GM18505 (cell line): ENCODE results near the gene SGMS1.
"Not testable (repeated sequence)": the region's sequence is repeated elsewhere in the genome, so short reads cannot be mapped to it uniquely, and the experiment has no call there.

ENCODE experiments used
- ATAC-seq: cut with Tn5 transposase; IDR thresholded peaks from one replicate; pipeline ENCODE4 v1.9.1; 2021; ENCODE audit not compliant: unreplicated experiment
- POLR2A ChIP-seq: IDR thresholded peaks from 4 replicates; pipeline ENCODE4 v1.6.1; 2011; ENCODE audit warnings: borderline replicate concordance; ENCODE audit not compliant: insufficient read depth, insufficient read length; ENCODE audit errors: extremely low read depth

The SGMS1 gene

DNA sequence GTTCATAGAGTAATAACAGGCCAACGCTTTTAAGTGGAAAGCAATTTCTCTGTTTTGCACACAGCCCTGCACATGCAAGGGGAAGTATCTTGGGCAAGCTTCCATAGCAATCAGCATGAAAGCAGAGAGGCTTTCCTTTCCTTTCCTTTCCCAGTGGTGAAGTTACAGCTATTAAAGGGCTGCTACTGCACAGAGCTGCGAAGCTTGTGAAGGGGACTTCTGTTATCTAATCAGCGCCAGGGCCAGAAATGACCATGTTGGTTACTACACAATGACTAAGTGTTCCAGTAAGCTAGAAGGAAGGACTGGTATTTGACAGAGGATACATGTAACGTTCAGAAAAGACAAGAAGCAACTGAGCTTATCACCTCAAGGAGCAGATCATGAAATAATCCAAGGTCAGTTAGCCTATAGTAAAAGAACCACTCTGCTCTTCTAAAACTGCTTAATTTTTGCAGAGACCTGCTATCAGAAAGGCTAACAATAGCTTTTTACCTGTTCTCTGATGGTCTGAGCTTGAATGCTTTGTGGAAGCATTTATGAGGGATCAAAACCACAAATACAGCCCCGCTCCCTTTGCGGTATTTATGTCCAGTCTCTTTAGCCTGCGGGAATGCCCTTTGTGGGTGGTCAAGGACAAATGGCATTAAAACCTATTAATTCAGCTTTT, 45.9 kb downstream of the SGMS1 start:
- TF ChIP-seq POLR2A: no peak
- ATAC-seq: no peak

DNA sequence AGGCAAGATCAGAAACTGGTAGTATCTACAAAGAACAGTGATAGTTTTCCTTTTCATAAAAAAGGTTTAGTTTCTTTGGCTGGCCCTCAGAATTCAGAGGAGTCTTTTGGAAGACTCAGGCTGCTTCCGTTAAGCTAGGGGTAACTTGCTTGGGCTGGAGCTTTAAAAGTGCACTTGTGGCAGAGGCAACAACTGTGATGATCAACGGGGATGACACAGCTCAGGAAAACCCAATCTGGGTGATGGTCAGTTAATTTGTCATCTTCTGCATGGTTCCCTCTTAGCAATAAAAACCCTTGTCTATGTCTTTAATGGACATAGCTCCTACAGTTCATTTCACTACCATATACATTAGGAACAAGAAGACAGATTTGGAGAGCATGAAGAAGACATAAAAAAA, 46.7 kb downstream of the SGMS1 start:
- no peak for ATAC-seq

DNA sequence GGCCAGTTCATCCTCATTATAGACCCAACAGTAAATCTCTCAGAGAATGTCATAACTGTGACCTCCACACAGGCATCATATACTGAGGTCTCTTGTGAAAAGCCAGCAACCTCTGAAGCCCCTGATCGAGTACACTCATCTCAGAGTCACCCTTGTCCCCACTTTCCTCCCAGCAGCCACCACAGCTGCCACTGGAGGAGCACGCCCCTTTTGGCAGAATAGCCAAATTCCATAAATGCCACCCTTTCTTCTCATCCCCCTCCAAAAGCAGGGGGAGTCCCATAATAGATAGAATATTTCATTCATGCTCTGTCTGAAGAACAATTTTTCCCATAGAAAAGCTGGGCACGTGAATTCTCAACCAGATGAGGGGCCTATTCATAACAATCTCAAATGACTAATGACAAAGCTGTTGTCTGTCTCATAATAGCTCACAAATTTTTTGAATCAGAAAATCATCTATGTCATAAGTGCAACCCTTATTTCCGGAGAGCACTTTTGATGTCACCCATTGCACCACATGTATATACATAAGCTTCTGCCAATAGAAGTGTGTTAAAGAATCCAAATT, 47.4 kb downstream of the SGMS1 start:
- TF ChIP-seq POLR2A: no peak
- ATAC-seq: no peak

More for the DNA sequence above, 46.7 kb downstream of the SGMS1 start:
- no peak for TF ChIP-seq POLR2A

DNA sequence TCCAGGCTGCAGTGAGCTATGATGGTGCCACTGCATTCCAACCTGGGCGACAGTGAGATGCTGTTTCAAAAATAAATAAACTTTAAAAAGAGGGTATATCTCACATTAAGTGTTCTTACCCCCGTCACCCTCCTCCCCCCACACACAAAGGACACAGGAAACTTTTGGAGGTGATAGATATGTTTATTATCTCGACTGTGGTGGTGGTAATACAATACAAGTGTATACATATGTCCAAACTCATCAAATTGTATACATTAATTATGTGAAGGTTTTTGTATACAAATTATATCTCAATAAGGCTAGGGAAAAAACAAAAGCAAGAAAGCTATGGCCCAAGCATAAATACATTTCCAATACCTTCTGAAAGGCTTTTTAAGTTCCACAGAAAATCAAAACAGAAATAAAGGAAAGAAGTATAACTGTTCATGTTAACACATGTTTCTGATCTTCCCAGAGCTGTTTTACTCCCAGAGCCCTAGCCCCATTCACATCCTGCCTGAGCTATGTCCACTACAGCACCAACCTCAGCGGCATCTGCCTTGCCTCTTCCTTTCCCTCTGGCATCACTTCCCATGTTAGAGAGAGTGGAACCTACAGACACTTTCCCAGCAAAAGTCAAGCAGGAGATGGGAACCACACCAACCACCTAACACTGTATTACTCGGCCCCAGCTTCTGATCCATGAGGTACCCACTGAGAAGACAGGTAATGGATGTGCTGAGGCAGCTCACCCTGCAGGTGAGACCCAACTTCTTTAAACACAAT, 48.1 kb downstream of the SGMS1 start:
- no peak for ATAC-seq

DNA sequence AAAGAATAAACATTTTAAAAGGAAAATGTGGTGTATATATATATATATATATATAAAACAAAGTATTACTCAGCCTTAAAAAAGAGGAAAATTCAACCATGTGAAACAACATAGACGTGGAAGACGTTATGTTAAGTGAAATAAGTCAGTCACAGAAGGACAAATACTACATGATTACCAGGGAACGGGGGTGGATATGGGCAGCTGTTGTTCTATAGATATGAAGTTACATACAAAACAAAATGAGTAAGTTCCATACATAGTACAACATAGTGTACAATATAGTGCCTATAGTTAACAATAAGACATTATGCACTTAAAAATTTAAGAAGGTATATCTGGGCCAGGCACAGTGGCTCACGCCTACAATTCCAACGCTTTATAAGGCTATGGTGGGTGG, 48.8 kb downstream of the SGMS1 start:
- no peak for TF ChIP-seq POLR2A
- no peak for ATAC-seq

More for the DNA sequence above, 48.1 kb downstream of the SGMS1 start:
- TF ChIP-seq POLR2A: no peak

DNA sequence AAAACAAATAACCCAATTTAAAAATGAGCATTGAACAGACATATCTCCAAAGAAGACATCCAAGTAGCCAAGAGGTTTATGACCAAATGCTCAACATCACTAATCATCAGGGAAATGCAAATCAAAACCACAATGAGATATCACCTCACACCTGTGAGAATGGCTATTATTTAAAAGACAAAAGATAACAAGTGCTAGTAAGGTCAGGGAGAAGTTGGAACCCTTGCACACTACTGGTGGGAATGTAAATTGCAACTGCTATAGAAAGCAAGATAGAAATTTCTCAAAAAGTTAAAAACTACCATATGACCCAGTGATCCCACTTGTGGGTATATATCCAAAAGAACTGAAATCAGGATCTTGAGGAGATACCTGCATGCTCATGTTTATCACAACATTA, 49.5 kb downstream of the SGMS1 start:
- ATAC-seq: no peak
- TF ChIP-seq POLR2A: no peak

DNA sequence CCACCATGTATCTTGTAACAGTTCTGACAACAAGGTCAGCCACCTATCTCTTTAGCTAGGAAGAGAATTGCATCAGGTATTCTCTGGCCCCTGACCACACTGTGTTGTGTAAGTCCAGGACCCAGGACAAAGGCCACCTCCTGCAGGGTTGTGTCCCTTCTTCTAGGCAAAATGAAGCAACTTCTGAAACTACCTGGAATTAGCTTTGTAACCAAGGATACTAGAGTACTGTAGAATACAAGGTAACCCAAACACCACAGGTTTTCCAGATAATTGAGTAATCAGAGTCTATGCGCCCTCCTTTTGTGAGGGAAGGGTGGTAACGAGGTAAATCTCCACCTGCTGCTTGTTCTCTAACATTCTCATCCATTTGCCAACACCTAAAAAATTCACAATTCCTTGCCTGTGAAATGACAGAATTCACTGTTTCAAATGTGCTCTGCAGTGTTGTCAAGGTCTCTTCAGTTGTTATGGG, 51.7 kb downstream of the SGMS1 start:
- ATAC-seq: no peak
- TF ChIP-seq POLR2A: no peak

DNA sequence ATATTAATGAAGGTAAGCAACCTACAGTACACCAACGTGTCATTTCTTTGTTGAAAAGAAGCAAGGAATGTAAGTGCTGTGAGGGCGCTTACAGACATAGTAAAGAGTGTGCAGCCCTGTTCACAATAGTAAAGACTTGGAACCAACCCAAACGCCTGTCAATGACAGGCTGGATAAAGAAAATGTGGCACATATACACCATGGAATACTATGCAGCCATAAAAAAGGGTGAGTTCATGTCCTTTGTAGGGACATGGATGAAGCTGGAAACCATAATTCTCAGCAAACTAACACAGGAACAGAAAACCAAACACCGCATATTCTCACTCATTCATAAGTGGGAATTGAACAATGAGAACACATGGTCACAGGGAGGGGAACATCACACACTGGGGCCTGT, 55.0 kb downstream of the SGMS1 start:
- not testable (repeated sequence) for ATAC-seq

DNA sequence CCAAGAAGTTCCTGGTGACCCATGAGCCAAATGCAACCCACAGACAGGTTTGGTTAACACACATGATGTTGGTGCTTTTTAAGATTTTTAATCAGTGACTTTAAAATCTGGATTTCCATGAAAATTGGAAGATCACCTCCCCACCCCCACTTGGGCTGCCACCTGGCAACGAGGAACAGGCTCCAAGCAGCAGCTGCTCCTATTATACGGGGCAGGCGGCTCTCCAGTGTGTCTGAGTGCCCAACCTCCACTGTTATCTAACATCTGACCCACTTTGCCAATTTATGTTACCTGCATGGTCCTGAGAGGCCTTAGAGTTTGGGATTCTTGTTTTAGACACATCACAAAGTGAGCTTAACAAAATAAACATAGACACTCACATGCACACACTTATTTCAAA, 56.4 kb downstream of the SGMS1 start:
- no peak for ATAC-seq
- no peak for TF ChIP-seq POLR2A

DNA sequence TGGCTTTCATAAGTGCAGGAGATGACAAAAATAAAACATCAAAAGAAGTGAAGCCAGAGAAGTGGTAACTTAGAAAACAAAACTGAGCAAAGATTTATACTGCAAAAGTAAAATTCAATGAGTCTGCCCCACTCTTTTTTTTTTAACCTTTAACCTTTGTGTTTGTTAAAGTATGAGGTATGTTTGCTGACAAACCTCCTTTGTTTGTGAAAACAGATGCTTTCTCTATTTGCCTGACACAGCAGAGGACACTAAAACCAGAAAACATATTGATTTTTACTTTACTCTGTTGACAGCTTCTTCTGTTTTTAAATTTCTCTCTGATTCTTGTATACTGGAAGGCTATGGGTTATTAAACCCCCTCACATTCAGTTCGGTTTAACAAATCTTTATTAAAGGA, 57.6 kb downstream of the SGMS1 start:
- ATAC-seq: no peak
- no peak for TF ChIP-seq POLR2A

DNA sequence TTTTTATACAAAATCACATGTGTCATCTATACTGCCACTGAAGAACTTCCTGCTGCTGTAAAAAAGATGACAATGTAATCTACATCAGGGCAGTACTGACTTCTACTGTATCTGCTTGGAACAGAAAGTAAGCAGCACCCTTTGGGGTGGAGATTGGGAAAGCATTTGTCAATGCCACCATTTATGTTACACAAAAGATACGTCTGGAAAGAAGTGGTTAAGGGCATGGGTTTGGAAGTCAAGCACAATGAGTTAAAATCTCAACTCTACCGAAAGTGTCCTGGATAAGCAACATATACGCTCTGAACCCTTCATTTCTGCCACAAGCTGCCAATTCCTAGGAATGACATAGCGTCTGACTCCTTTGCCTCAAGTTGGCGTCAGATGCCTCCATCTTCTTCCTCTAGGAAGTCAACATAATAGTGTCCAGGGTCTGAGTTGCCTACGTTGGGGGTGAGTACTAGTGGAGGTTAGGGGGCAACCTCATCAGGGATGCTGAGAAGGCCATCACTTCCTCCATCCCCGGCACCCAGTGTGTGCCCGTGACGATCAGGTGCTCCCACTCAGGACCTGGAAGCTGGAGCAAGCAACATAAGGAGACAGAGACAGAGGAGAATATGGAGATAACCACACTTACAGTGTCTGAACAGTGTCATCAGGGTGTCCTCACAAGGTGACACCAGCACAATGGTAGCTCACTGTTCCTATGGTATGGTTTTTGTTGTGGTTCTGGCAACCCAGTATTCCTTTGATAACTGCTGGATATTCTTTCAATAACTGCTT, 58.3 kb downstream of the SGMS1 start:
- ATAC-seq: no peak
- no peak for TF ChIP-seq POLR2A

DNA sequence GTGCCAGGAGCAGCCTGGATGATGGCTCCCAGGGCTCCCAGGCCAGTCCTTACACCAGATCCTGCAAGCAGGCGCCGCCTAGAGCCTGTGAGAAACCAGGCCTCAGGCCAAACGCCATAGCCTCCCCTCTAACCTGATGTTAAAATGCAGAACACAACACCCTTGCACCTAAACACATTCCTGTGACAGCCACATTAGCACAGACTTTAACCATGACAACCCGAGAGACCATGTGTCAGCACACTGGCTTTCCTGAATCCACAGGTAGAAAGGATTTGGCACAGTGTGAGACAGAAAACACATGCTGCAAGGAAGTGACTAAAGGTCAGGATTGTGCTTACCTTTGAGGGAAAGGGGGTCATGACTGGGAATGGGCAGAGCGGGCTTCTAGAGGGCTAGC, 59.9 kb downstream of the SGMS1 start:
- no peak for TF ChIP-seq POLR2A

DNA sequence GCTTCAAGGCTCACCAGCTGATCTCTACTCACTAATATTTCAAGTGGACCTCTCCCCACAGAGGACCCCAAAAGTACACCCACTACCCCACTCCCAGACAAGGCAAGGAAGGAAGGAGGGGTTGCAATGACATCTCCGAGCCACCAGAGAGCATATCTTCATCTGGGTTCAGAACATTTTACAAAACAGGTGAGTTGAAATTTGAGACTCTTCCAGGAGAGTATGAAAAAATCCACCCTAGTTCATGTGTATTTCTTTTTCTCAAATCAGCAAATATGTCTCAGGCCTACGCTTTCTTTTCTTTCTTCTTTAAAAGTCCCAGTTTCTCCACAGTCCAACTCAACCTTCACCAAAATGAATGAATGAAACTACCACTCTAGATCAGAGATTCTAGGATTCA, 61.9 kb downstream of the SGMS1 start:
- no peak for TF ChIP-seq POLR2A
- ATAC-seq: no peak

More for the DNA sequence above, 59.9 kb downstream of the SGMS1 start:
- no peak for ATAC-seq
